CD4-positive, alpha-beta T cell treated with Interleukin-6 at 100 ng/mL for 8 hours (primary cell): ENCODE data around the gene PCDH17.

Experiments used
- DNase-seq: peaks from one replicate; pipeline ENCODE4 v3.0.0-alpha.2; 2020; ENCODE audit warnings: mixed read lengths, low spot score

Gene PCDH17

GRCh38 chr13:57636816-57637215, 5.3 kb downstream of the PCDH17 start:
- no peak for DNase-seq

- no peak for DNase-seq
Measured at GRCh38 chr13:57637515-57637914, 6.0 kb downstream of the PCDH17 start.

GRCh38 chr13:57638186-57638890, 6.8 kb downstream of the PCDH17 start:
- DNase-seq: no peak

DNA sequence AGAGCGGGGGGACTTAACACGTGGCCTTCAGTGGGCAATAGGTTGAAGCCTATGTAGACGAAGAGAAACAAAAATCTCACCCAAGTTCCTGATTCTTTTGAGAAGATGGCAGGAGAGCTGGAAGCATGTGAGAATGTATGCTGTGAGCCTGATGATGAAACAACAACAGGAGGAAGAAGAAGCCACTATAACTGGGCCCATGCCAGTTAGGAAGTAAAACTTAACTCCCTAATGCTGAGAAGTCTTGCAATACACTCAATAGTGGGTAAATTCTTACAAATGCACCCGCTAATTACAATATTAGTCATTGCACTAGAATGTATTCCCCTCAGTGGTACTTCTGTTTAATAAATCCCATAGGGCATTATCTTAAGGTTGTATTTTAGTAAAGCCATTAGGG, 9.1 kb downstream of the PCDH17 start:
- DNase-seq: no peak

- DNase-seq: no peak
Measured at GRCh38 chr13:57641051-57641450, 9.5 kb downstream of the PCDH17 start.

DNA sequence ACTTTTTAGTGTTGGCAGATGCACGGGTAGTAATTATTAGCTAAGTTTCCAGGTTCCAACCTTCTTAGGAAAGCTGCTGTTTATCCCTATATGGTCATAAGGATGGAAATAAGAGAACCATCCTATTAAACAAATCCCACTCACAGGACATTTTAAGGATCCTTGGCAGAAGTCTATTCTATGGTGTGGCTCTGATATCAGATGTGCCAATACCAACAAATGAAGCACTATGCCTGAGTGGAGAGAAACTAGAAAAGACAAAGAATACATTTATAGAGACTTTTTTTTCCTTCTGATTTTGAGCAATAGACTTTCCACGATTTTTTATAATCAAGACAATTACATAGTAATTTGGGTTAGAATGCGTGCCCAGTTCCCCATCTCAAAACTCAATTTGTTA, 12.6 kb downstream of the PCDH17 start:
- no peak for DNase-seq

DNA sequence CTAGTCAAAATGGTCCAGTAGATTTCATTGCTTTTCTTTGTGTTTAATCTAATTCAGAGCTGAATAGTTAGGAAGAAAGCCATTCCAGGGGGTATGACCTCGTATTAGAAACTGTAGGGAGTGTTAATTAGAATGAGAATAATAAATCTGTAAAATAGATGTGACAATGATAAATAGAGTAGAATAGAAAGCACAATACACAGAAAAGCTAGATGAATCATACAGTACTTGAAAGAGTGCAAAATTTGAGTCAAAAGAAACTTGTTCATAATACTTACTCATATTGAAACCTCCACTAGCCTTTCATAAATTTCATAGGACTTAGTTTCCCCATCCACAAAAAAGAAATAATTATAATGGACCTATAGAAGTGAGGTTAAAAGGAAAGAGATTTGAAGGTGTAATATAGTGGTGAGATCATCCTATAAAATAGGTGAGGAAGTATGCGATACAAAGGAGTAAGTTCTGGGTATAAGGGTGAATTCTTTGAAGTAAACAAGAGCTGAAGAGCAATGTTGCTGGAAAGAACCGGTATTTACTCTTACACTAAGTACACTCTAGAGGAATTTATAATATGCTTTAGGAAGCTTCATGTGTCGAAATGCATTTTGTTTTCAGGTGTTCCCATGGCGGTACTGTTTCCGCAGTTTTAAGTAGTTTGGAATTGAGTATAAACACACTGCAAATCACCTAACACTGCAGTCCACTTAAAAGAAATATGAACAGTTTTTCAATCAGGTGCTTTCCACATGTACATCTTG, 21.9 kb downstream of the PCDH17 start:
- DNase-seq: no peak

- no peak for DNase-seq
Measured at GRCh38 chr13:57665481-57665880, 33.9 kb downstream of the PCDH17 start.

- no peak for DNase-seq
Measured at GRCh38 chr13:57666131-57666953, 34.8 kb downstream of the PCDH17 start.

DNA sequence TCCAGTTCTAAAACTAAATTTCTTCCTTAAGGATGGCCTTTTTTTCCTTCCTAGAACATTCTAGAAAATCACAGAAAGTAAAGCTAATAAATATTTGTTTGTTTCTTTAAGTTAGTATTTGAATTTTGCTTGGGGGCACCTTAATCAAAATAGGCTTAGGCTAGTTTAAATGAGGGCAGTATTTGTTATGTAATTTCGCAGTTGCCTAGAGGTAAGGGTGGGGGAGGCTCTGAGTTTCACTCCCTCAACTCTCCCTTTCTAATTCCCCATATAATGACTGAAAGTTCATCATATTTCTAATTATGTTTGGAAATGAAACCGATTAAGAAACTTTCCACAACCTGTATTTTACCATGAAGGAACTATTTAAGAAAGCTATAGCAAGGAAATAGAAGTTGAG, 40.6 kb downstream of the PCDH17 start:
- no peak for DNase-seq

GRCh38 chr13:57673197-57673596, 41.7 kb downstream of the PCDH17 start:
- DNase-seq: no peak

DNA sequence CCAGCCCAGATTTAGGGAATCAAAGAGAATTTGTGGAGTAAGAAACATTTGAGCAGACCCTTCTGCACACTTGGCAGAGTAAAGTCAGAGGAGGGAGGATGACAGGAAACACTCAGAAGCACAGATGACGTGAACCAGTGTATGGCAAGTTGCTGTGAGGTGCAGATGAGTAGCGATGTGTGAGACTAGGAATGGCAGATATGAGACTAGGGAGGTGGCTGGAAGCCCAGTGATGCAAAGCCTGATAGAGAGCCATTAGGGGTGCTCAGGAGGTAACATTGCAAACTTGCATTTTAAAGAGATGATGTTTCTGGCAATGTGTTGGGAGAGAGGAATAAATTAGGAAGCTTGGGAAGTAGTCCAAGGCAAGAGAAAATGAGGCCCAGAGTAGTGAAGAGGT, 44.0 kb downstream of the PCDH17 start:
- no peak for DNase-seq

- DNase-seq: no peak
Measured at GRCh38 chr13:57680609-57681008, 49.1 kb downstream of the PCDH17 start.

DNA sequence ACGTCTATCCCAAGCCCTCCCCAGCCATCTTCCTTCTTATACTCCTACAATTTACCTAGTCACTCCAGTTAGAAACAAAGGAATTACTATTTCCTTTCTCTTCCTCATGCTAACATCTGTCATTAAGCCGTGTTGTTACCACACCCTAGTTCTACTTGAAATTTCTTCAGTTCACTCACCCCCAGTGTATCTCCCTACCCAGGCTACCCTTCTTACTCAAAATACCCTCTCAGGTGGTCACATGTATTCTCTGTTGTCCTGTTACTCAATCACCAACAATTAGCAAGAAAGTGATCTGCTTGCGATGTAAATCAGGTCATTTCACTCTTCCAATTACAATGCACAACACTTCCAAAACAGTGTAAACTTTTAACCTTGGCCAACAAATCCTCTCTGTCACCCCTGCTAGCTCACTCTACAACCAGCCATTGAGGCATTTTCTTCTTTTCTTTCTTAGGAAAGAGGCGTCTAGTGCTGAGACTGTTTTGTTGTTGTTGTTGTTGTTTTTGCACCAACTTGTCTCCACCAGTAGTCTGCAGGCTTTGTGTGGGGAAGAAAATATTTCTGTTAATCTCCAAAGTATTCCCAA, 50.7 kb downstream of the PCDH17 start:
- DNase-seq: no peak

DNA sequence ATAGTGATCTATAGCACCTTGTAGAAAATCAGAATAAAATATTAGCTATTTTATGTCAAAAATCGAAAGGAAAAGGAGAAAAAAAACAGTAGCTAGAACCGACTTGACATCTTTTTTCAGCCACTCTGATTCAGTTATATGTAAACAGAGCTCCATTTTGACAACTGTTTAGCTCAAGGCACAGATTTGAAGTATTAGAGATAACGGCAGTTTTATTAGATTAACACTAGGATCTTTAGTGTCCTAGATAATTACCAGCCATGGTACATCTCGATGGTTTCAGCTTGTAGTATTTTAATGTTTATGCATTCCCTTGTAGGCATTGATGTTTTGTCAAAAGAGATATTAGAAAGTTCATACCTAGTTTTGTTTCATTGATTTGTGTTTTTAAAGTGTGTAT, 67.3 kb downstream of the PCDH17 start:
- DNase-seq: no peak

DNA sequence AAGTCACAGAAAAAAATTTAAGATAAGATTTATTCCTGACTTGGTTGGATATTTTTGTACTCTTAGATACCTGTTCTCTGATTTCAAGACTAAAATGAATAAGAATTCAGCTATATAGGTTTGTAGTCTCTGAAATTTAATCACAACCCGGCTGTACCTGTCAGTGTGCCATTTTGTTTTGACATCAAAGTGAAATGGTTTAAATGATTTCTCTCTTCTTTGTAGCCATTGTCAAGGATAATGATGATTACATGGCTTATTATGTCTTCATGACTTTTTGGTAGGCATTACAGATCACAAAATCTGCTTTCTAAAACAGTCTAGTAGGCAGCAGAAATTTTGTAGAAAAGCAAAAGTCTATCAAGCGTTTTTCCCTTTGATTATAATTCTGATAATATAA, 72.5 kb downstream of the PCDH17 start:
- DNase-seq: no peak

GRCh38 chr13:57716295-57716694, 84.8 kb downstream of the PCDH17 start:
- no peak for DNase-seq

GRCh38 chr13:57724486-57725272, 93.1 kb downstream of the PCDH17 start:
- no peak for DNase-seq

GRCh38 chr13:57725480-57725879, 93.9 kb downstream of the PCDH17 start:
- DNase-seq: no peak

DNA sequence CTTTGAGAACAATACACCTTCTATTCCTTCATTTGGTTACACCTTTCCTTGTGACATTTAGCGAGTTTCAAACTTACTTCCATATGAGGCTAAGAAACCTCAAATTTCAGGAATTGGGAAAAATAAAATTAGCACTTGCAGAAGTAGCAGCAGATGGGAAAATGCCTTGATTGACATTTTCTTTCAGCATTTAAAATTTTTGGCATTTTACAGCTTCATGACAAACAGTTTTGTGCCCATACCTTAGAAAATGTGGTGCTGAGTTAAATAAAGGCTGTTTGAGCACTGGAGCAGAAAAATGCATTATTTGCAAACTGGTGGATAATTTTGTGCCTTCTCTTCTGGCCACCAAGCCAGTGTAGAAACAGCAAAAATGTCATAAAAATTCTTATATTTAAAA, 95.4 kb downstream of the PCDH17 start:
- DNase-seq: no peak

- DNase-seq: no peak
Measured at GRCh38 chr13:57734306-57734705, 102.8 kb downstream of the PCDH17 start.

DNA sequence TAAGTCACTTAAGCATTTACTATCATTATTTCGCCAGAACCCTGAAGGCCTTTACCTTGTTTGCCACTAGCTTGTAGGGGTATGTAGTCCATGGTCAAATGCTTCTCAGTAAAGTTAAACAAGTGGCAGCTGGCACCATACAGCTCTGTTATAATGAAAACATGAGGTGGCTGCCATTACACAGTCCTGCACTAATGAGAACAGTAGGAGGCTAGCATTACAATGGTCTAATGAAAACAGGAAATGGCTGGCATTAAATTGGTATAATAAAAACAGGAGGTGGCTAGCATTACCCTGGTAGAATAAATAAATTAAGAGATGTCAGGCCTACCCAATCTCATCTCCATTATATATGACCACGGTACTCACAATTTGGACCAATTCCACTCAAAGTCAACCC, 107.5 kb downstream of the PCDH17 start:
- no peak for DNase-seq
